GM23338 (cell line): ENCODE data around the gene NT5DC2. TPM values are rescaled to one million over a fixed set of nuclear protein-coding genes. Genes with fewer than 3 reads are reported as not detected.

Experiments used
- ATAC-seq: fragments of 200-7000 bp; cut with Tn5 transposase; 3 replicates; pipeline ENCODE4 v1.9.1; 2020
- DNase-seq: peaks from one replicate; pipeline ENCODE4 v3.0.0-alpha.2; 2015; ENCODE audit warnings: low spot score
- H2AFZ ChIP-seq: fragments of 200-600 bp; sonication (generic); 2 replicates; pipeline ENCODE4 v1.8.0; 2016; ENCODE audit warnings: antibody characterized with exemption, mild to moderate bottlenecking, moderate library complexity
- H3F3A ChIP-seq: fragments of 200-600 bp; sonication (generic); replicated peaks from 2 replicates; pipeline ENCODE4 v1.8.0; 2017; ENCODE audit warnings: antibody characterized with exemption, mixed run types, low read depth
- H3K27ac ChIP-seq: fragments of 200-600 bp; sonication (generic); 2 replicates; pipeline ENCODE4 v1.6.1; 2016; ENCODE audit warnings: low read depth
- H3K27me3 ChIP-seq: fragments of 200-600 bp; sonication (generic); 2 replicates; pipeline ENCODE4 v1.8.0; 2016; ENCODE audit warnings: mild to moderate bottlenecking, mixed run types, moderate library complexity; ENCODE audit not compliant: insufficient read depth
- H3K36me3 ChIP-seq: fragments of 200-600 bp; sonication (generic); 2 replicates; pipeline ENCODE4 v1.8.0; 2016; ENCODE audit warnings: mild to moderate bottlenecking; ENCODE audit not compliant: insufficient read depth
- H3K4me1 ChIP-seq: fragments of 200-600 bp; sonication (generic); 2 replicates; pipeline ENCODE4 v1.8.0; 2016; ENCODE audit warnings: mild to moderate bottlenecking, moderate library complexity; ENCODE audit not compliant: insufficient read depth
- H3K4me2 ChIP-seq: fragments of 200-600 bp; sonication (generic); 2 replicates; pipeline ENCODE4 v1.7.1; 2017; ENCODE audit warnings: mixed run types
- H3K4me3 ChIP-seq: fragments of 200-600 bp; sonication (generic); 2 replicates; pipeline ENCODE4 v1.6.1; 2016; ENCODE audit warnings: mixed run types
- H3K79me2 ChIP-seq: fragments of 200-600 bp; sonication (generic); replicated peaks from 2 replicates; pipeline ENCODE4 v1.8.0; 2017; ENCODE audit warnings: mild to moderate bottlenecking; ENCODE audit not compliant: insufficient read depth
- H3K9me2 ChIP-seq: fragments of 200-600 bp; sonication (generic); 2 replicates; pipeline ENCODE4 v1.8.0; 2017; ENCODE audit not compliant: insufficient read depth
- H4K20me1 ChIP-seq: fragments of 200-600 bp; sonication (generic); replicated peaks from 2 replicates; pipeline ENCODE4 v1.8.0; 2017; ENCODE audit warnings: mild to moderate bottlenecking; ENCODE audit not compliant: insufficient read depth
- H3K27ac Mint-ChIP-seq: 2 replicates; pipeline ENCODE4 v1.8.0; 2020; ENCODE audit warnings: inconsistent platforms, mild to moderate bottlenecking, moderate library complexity, mixed read lengths
- H3K27me3 Mint-ChIP-seq: 3 replicates; pipeline ENCODE4 v1.8.0; 2022; ENCODE audit warnings: low read depth, mild to moderate bottlenecking, moderate library complexity, mixed read lengths, inconsistent platforms; ENCODE audit not compliant: insufficient read depth, poor library complexity
- H3K36me3 Mint-ChIP-seq: 3 replicates; pipeline ENCODE4 v1.8.0; 2021; ENCODE audit warnings: low read depth, mild to moderate bottlenecking, inconsistent platforms, moderate library complexity, mixed read lengths
- H3K4me1 Mint-ChIP-seq: 3 replicates; pipeline ENCODE4 v1.8.0; 2020; ENCODE audit warnings: mild to moderate bottlenecking, inconsistent platforms, mixed read lengths
- H3K4me3 Mint-ChIP-seq: 3 replicates; pipeline ENCODE4 v1.8.0; 2021; ENCODE audit warnings: moderate library complexity, mild to moderate bottlenecking, inconsistent platforms, mixed read lengths
- H3K9me3 Mint-ChIP-seq: 3 replicates; pipeline ENCODE4 v1.8.0; 2020; ENCODE audit warnings: moderate library complexity, mild to moderate bottlenecking, inconsistent platforms, mixed read lengths
- ETS1 ChIP-seq: IDR thresholded peaks from 2 replicates; pipeline ENCODE4 v1.6.1; 2016; ENCODE audit warnings: antibody characterized with exemption
- NANOG ChIP-seq: IDR thresholded peaks from 2 replicates; pipeline ENCODE4 v1.6.1; 2016; ENCODE audit warnings: antibody characterized with exemption, borderline replicate concordance
- REST ChIP-seq: IDR thresholded peaks from one replicate; pipeline ENCODE4 v1.6.1; 2018; ENCODE audit warnings: antibody characterized with exemption; ENCODE audit not compliant: unreplicated experiment
- ZNF462 ChIP-seq: fragments of 250-450 bp; sonication (Bioruptor Pico); IDR thresholded peaks from 2 replicates; pipeline ENCODE4 v1.5.0; 2020; ENCODE audit warnings: mild to moderate bottlenecking, moderate library complexity
- polyA plus RNA-seq: library from polyadenylated mRNA; unstranded; fragments of >200 nt; fragmentation: Nextera tagmentation; extraction: Ambion mirVana; gene quantifications from 2 replicates; pipeline ENCODE4 v1.2.1, GENCODE V29; 2016
- total RNA-seq: library from RNA; depleted of rRNA; stranded (reverse); fragments of >200 nt; shearing (Covaris generic); gene quantifications from 2 replicates; pipeline ENCODE4 v1.2.3, GENCODE V29; 2014

The NT5DC2 gene
- total and polyA plus RNA-seq, 2 experiments from 2014 or later = 269 to 324 TPM

GRCh38 chr3:52515192-52515591, 18.5 kb downstream of the NT5DC2 start (continued):
- no peak for TF ChIP-seq ZNF462 (CRISPR knock-in tag)
- TF ChIP-seq ETS1 = no peak
- TF ChIP-seq NANOG = no peak
- TF ChIP-seq REST = no peak

GRCh38 chr3:52514576-52514975, 19.1 kb downstream of the NT5DC2 start:
- peaks cover 5% of the 10 kb centered on the region; the same call in 2 of the 3 replicates for H3K4me1 Mint-ChIP-seq
- no peaks in the 10 kb centered on the region for H3K27me3 ChIP-seq
- no peak overlapping the region for H3K4me2 ChIP-seq
- DNase-seq (no peak), ATAC-seq (no peak)
- no peaks in the 10 kb centered on the region for H3K4me1 ChIP-seq
- H3K27me3 Mint-ChIP-seq = peaks cover 20% of the 10 kb centered on the region
- H3K27ac Mint-ChIP-seq = no peak overlapping the region
- H3K36me3 Mint-ChIP-seq = no peaks in the 10 kb centered on the region
- no peaks in the 10 kb centered on the region; the same call in 2 of the 3 replicates for H3K9me3 Mint-ChIP-seq
- no peaks in the 10 kb centered on the region for H3K79me2 ChIP-seq
- no peak overlapping the region for H2AFZ ChIP-seq
- no peaks in the 10 kb centered on the region for H3K9me2 ChIP-seq
- H3K36me3 ChIP-seq = no peaks in the 10 kb centered on the region
- H4K20me1 ChIP-seq = no peaks in the 10 kb centered on the region
- no peak for TF ChIP-seq ETS1
- no peak overlapping the region for H3K4me3 ChIP-seq
- no peak overlapping the region for H3K27ac ChIP-seq
- H3F3A ChIP-seq = 0 out of 2 replicates have a peak, but pooled peaks cover 2% of the 10 kb centered on the region
- H3K4me3 Mint-ChIP-seq = no peak overlapping the region
